ENCODE data around the gene RAB11FIP4. TPM values are rescaled to one million over a fixed set of nuclear protein-coding genes. Genes with fewer than 3 reads are reported as not detected.

Gene RAB11FIP4
- total RNA-seq, 1 donor from 2014 or later, result 1.8 TPM

DNA sequence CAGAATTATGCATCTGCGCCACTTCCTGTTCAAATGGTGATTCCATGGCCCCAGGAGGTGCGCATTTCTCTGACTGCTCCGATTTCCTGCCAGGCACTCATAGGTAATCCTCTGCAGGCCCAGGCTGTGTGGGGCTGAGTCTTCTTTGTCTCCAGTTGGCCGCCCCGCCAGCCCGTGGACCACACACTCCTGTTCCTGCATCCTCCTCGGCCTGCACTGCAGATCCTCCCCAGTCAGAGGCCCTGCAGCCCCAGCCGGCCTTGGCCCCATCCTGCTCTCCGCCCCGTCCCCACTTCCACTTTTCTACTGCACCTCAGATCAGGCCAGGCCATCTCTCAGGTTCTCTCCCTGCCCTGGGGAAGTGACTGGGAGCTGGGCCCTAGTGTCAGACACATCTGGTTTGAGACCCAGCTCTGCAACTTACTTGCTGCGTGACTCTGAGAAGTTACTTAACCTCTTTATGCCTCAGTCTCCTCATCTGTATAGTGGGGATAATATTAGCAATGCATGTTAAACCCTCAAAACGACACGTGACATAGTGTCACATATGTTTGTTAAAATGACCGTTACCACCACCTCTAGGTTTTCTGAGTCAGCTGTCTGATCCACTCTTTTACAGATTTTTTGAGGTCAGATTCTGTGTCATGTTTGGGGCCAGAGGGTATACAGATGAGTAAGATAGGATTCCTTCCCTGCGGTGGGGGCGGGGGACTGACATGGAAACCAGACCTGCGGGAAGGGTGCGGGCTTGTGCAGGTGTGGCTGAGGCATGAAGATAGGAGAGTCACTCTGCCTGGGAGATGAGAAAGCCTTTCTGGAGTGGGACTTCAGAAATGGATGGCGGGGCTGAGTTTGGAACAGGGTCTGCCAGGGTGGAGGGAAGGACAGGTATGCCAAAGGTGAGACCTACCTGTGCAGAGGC, 12.8 kb downstream of the RAB11FIP4 start:
- DNase-seq (ENCODE audit: low spot score), result peak; percentile 43

DNA sequence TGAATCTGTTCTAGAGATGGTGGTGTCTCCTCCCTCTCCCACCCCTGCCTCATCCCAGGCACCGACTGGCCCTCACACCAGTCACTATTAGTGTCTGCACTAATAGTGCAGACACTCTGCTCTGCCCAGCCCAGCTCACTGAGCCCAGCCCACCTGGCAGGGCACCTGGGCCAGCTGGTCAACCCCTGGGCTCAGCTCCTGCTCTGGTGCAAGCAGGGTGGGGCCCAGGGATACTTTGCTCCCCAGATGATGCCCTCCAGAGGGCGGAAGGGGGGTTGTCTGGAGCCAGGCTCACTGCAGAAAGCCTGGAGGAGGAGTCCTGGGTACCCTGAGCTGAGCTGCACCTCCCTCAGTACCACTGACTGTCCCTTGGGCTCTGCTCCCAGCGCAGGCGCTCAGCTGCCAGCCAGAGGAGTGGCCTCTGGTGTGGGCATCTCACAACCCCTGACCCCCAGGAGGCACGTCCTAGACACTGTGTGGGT, 14.5 kb downstream of the RAB11FIP4 start:
- no peak for DNase-seq (ENCODE audit: low spot score)

DNA sequence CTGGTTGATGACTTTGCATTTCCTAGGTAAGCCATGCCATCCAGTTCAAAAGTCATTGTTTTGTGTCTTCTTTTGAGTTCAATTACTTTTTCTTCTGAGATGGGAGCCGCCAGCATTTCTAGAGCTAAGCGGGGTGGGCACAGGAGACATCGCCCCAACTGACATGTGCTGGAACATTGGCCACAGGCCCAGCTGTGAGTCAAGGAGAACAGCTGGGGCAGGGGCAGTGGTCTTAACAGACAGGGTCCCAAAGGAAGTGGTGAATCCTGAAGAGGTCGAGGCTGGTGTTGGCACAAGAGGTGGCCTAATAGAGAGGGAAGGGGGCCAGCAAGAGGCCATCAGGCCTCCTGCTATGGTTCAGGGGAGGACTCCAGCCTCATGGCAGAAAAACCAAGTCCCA, 17.1 kb downstream of the RAB11FIP4 start:
- no peak for DNase-seq (ENCODE audit: low spot score)

DNA sequence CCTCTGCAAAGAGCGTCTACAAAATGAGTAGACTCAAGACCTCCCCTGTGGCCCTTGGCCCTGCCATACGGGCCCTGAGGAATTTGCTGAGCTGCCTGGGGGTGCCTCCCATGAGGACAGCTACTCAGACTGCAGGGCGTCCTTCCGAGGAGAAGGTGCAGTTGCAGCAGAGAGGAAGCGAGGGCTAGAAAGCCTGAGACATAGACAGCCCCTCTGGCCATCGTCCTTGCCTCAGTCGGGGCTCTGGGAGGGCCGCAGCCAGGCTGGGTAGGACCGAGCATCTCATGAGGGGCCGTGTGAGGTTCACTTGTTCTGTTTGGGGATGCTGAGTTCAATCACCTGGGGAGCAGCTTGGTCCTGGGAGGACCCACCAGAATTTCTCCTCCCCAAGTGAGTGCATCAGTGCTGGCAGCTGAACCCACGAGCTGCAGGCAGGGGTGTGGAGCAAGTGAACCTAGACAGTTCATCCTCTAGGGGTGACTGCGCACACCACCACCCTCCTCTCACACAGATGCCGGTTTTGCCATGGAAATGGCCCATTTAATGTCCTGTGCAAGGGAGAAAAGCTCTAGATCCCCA, 20.3 kb downstream of the RAB11FIP4 start:
- DNase-seq (ENCODE audit: low spot score), result no peak

DNA sequence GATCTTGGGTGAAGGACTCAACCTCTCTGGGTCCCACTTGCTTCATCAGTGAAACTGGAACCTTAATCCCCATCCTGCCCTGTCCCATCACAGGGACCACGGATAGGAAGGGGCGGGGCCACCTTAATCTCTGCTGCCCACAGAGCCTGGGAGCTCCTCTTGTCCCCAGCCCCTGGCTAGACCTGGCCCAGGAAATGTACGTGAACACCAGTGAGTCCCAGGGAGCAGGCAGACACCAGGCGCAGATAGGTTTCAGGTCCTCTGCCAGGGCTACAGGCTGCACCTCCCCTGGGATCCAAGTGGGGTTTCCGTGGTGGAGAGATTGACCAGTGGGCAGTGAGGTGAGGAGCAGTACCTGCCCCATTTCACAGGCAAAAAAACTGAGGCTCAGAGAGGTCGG, 21.0 kb downstream of the RAB11FIP4 start:
- DNase-seq (ENCODE audit: low spot score), result no peak

DNA sequence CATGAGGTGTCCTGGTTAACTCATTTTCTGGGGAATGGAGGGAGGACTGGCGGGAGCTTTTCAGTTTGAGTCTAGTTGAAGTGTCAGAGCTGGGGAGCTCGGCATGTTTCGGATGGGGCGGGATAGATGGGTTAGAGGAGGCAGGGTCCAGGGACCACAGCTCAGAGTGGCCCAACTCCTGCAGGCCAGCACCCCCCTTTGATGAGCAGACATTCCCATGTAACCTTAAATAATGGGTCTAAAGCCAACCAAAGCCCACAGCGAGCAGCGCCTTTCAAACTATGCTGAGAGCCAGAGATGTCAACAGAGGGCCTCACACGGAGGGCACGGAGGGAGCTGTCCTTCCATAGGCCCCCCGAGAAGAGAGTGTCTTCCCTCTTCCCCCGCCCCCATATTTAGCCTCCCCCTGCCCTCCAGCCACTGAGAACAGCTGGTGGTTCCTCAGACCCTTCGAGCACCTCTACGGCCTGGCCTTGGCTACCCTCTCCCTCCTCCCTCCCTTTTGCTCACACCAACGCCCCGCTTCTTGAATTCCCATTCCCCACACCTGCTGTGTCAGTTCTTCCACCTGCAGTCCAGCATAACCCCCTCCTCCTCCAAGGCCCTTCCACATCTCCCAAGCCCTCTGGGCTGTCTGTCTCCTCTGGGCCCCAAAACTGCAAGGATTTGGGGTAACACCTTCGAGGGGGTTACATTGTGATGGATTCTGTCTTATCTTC, 21.8 kb downstream of the RAB11FIP4 start:
- DNase-seq (ENCODE audit: low spot score), result no peak

DNA sequence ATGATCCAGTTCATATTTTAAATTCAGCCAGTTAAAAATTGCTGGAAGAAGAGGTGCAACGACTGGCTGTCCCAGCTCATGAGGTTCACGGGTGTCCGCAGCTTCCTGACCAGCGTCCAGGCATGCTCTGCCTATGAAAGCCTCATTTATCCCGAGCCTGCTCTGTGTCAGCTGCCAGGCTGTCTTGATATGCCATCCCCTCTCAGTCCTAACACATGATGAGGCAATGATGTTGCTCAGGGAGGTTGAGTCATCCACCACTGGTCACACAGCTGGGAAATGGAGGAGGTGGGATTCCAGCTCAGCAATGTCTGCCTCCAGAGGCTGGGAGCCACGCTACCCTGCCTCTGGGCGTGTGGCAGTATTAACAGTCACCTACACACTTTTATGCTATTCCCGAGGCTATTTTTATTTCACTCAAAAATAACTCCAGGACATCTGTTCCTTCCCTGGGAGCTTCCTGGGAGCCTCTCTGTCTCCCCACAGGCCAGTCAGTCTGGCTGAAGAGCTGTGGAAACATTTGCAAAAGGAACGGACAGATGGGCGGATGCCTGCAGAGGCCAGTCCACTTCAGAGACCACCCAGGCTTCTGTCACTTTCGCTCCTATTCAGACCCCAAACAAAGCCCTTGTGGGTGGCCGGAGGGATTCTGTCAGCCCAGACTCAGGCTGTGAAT, 22.5 kb downstream of the RAB11FIP4 start:
- no peak for DNase-seq (ENCODE audit: low spot score)

DNA sequence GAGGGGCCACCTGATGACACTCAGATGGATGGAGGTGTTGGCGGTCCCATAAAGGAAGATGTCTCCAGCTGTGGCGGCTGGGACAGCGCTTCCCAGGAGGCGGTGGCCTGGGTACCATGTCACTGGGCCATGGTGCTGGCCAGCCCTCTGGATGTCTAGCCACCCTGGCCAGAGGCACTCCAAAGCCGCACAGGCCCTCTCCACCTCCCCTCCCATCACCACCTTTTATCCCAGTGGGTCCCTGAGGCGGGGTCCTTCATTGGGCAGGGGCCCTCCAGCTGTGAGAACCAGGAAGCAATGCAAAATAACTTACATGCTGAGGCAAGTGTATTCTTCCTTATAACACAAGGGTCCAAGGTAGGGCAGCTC, 23.1 kb downstream of the RAB11FIP4 start:
- no peak for DNase-seq (ENCODE audit: low spot score)

DNA sequence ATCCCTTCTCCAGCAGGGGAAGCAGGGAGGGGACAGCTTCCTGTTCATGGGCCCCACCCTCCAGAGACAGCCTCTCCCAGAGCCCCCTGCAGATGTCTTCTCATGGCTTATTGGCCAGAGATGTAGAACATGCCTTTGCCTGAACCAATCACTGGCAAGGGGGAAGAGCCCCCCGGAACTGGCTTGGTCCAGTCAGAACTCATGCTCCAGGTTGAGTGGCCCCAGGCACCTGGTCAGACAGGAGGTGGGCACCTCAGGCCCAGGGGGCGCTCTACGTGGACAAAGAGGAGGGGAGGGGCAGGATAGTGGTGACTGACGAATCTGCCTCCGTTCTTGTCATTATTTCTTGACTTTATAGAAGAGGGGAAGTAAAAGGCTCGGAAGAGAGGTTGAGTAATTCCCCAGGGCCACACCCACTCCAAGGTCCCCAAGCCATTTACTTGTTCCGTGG, 23.6 kb downstream of the RAB11FIP4 start:
- no peak for DNase-seq (ENCODE audit: low spot score)

DNA sequence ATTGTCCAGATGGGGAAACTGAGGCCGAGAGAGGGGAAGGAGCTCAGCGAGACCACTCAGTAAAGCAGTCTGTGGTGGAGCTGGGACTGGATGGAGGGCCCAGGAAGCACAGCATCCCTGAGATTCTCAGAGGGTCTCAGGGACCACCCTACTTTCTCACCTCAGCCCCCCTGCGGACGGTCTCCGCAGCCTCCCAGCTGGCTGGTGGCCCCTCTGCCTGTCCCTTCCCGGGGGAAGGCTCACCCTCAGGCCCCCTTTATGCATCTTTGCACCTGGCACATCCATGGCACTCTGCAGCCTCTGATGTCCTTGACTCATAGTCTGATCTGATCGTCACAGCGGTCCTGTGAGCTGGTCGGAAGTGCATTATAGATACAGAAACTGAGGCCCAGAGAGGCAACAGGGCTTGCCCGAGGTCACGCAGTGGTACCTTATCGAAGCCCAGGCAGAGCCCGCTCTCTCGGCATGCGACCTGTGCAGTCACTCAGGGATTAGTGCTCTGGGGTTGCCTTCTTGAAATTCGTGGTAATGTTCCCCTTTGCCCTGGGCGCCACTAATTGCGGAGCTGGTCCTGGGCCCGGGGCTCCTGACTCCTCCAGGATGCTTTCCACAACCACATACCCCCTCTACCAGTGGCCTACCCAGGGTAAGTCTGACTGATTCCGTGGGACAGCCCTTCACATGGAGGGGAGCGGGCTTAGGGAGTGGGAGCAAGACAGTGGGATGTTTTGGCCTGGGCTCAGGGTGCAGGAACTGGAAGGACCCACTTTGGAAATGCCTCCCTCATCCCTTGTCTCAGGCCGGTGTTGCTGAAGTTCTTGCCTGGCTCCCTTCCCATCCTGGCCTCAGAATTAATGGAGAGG, 24.4 kb downstream of the RAB11FIP4 start:
- DNase-seq (ENCODE audit: low spot score), result no peak

DNA sequence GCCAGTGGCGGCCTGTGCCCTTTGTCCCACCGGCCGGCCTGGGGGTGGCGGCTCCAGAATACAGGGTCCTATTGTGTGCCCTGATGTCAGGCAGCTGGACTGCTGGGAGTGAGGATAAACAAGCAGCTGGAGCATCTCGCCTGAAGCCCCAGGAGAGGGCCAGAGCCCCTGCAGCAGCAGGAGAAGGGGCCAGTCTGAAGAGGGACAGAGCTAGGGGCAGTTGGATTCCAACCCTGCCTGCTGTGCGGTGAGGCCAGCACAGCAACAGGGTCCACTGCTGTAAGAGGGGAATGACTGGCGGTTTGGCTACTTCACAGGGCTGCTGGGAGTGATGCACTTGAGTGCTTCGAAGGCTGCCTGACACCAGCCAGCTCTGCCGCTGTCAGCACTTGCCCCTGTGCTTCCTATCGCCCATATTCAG, 25.0 kb downstream of the RAB11FIP4 start:
- no peak for DNase-seq (ENCODE audit: low spot score)

DNA sequence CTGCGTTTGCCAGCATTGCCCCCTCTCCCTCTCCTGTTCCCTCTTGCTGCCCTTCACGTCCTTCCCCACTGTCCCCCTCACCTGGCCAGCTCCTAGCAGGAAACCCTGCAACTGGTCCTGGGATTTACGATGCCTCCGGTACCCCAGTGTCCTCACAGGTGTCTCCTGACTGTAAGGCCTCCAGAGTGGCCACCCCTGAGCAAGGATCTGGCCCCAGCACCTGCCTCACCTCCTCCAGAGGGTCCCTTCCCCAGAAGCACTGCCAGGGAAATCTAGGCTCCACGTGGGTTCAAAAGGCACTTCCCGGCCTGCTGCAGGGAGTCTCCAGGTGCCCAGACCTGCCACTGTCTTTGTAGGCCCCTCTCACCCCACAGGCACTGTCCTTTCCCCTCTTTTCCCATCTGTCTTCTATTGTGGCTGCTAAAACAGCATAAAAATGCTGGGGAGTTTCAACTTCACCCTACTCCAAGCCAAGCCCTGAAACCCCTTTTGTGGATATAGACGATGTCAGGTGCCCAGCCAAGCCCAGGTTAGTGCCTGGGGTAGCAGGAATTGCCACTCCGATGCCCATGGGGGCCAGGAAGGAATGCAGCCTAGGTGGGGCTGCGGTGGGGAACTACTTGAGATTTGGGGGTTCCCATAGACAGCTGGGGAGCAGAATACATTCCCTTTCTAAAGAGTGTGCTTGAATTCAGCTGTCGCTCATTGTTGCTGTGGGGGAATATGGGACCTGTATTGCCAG, 25.7 kb downstream of the RAB11FIP4 start:
- no peak for DNase-seq (ENCODE audit: low spot score)

DNA sequence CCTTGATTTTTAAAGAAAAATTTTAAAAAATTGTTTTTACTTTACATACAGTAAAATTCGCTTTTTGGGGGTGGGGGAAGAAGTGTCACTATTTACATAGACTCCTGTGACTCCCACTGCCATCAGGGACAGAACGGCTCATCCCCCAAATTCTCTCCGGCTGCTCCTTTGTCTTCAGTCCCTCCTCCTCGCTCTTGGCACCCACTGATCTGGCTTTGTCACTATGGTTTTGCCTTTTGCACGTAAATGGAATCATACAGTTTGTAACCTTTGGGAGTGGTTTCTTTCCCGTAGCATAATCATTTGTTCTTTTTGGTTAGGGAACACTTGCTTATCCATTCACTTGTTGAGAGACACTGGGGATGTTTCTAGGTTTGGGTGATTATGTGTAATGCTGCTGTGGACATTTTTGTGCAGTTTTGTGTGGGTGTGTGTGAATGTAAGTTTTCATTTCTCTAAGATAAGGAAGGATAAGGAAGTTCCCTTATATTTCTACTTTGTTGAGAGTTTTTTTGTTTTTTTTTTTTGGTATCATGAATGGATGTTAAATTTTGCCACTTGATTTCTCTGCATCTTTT, 27.4 kb downstream of the RAB11FIP4 start:
- DNase-seq (ENCODE audit: low spot score), result no peak

DNA sequence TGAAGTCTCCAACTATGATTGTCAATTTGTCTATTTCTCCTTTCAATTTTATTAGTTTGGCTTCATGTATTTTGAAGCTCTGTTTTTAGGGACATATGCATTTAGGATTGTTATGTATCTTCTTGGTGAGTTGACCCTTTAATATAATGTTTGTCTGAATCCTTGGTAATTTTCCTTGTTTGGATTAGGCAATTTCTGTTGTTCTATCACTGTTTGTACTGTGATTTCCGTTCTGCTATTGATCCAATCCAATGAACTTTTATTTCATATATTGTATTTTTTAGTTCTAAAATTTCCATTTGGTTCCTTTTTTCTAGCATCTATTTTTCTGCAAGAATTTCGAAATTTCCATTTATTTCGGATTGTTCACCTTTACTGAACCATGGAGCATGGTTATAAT, 31.0 kb downstream of the RAB11FIP4 start:
- no peak for DNase-seq (ENCODE audit: low spot score)

DNA sequence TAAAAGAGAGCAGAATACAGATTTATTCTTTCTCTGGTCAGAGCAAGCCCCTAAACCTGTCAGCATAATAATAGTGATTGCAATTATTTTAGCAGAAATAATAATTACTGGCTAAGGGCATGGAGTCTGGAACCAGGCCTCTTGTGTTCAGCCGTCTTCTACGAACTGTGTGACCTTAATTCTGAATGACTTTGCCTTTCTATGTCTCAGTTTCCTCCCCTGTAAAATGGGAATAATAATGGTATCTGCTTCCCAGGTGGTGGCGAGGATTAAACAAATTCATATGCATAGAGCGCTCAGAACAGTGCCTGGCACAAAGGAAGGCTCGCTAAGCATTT, 33.4 kb downstream of the RAB11FIP4 start:
- no peak for DNase-seq (ENCODE audit: low spot score)

DNA sequence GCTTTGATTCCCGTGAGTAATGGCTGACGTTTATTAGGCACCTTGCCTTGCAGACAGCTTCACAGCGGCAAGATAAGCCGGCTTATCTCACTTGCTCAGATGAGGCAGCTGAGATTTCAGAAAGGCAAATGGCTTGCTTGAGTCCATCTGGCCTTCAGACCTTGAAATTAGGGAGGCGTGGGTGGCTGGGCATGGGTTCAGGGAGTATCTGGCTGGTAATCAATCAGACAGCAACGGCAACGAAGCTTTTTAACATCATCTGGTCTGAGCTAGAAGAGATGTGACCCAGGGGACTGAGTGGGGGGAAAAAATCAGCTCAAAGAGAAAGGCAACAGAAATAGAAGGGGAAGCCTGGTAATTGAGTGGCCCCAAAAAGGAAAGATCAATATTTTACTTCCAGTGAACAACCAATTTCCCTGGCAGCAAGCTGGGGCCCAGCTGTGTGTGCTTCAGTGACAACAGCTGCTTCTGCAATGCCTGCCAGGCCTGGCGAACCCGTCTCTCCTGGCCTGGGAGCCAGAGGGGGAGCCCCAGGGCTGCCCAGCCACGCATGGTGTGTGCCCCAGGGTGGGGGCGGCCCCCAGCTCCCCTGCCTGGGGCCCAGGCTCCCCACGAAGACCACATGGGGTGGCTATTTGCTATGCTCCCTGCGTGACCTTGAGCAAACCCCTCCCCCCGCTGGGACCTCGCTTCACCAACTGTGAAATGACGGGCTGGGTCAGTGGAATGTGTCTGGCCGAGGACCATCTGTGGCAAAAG, 34.0 kb downstream of the RAB11FIP4 start:
- DNase-seq (ENCODE audit: low spot score), result no peak

DNA sequence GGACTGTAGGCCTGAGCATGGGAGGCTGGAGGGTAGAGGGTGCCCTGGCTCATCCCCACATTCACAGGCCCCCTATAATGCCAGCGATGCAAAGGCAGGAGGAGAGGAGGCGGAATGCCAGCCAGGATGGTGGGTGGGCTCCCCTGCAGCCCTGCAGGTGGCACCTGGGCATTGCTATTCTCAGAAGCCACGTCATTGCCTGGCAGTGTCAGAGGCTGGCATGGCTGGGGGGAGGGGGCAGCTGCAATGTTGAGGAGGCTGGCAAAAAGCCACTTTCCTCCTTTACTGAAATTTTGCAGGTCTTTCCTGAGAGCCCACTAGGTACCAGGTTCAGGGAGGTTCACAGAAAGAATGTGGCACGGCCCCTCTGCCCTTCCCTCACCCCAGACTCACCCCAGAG, 36.2 kb downstream of the RAB11FIP4 start:
- DNase-seq (ENCODE audit: low spot score), result no peak

DNA sequence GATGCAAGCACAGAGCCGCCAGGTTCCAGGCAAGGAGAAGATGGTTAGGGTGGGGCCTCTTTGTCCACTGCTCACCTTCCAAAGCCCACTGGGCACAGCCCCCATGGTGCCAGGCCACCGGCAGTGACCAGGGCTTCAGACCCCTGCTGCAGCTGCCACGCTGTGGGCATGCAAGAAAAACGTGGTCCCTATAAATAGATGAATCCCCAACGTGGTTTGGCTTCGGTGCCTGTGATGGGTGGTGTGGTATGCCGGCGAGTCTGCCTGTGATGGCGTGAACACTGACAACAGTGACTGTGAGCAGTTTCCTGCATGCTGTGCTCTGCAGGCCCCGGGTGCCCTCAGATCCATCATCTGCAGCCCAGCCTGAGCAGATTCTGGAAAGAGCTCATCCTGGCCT, 36.6 kb downstream of the RAB11FIP4 start:
- no peak for DNase-seq (ENCODE audit: low spot score)

DNA sequence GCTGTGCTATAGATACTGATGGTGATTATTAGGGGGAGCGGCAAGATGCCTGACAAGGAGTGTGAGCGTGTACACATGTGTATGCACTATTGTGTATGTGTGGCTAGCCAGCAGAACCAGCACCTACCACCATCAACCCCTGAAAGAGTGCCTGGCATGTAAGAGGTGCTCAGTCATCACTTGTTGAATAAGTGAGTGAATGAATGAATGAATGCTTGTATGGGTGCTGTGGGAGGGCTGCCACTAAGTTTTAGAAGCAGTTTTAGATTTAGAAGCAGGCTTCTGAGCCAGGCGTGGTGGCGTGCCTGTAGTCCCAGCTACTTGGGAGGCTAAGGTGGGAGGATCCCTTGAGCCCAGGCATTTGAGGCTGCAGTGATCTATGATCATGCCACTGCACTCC, 37.0 kb downstream of the RAB11FIP4 start:
- DNase-seq (ENCODE audit: low spot score), result no peak
